Endometrial microvascular endothelial cells (primary cell): ENCODE measurements around the gene TSGA10. TPM values are rescaled to one million over a fixed set of nuclear protein-coding genes. Genes with fewer than 3 reads are reported as not detected.
"Not testable (repeated sequence)": the region's sequence is repeated elsewhere in the genome, so short reads cannot be mapped to it uniquely, and the experiment has no call there.

Experiments
- in situ Hi-C: cut with HindIII; loops from 2 replicates; pipeline ENCODE4 v1.10.0; 2017; ENCODE audit warnings: low sequenced_read_pairs, low pct_unique_long_range_greater_than_20kb; ENCODE audit errors: inconsistent ontology term
- total RNA-seq: library from RNA; depleted of rRNA; stranded (reverse); fragments of >200 nt; gene quantifications from one replicate; pipeline ENCODE4 v1.2.3, GENCODE V29; 2015; ENCODE audit errors: inconsistent ontology term

Gene TSGA10
- total RNA-seq, 1 donor from 2014 or later, result 0.09 TPM

- in situ Hi-C loops, result no loop called here
Measured at GRCh38 chr2:99086385-99086784, 68.4 kb downstream of the TSGA10 start.

- in situ Hi-C loops, result no loop called here
Measured at GRCh38 chr2:99085421-99085820, 69.3 kb downstream of the TSGA10 start.

DNA sequence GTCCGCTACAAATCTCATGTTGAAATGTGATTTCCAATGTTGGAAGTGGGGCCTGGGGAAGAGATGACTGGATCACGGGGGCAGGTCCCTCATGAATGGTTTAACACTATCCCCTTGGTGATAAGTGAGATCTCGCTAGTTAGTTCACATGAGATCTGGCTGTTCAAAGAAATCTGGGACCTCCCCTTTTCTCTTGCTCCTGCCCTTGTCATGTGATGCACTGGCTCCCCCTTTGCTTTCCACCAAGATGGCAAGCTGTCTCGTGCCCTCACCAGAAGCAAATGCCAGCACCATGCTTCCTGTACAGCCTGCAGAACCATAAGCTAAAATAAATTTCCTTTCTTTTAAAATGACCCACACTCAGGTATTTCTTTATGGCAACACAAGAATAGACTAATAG lies 70.5 kb downstream of the TSGA10 start:
- in situ Hi-C loops, result no loop called here

- in situ Hi-C loops, result no loop called here
Measured at GRCh38 chr2:99081891-99082290, 72.9 kb downstream of the TSGA10 start.

GRCh38 chr2:99079226-99079625 lies 75.5 kb downstream of the TSGA10 start:
- in situ Hi-C loops, result no loop called here

DNA sequence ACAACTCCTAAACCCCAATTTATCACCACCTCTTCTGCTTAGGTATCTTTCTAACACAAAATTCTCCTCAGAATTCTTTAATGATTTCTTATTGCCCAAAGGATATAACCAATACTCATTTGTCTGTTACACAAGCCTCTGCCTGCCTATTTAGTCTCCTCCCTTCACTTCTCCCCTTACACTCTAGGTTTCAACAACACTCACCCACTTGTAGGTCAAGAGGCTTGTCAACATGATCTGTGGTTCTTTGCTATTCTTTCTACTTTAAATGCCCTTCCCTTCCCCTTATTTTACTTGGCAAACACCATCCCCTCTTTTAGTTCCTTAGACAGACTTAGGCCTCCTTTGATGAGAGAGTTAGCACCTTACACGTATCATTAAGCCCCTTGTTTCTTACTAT lies 82.2 kb downstream of the TSGA10 start:
- in situ Hi-C loops, result loop anchor here (25.0 kb wide), 1 partner anchor 360 kb away; no protein-coding TSS in a partner anchor

- in situ Hi-C loops, result loop anchor here (25.0 kb wide), 1 partner anchor 356 kb away; no protein-coding TSS in a partner anchor
Measured at GRCh38 chr2:99067871-99068625, 86.7 kb downstream of the TSGA10 start.

DNA sequence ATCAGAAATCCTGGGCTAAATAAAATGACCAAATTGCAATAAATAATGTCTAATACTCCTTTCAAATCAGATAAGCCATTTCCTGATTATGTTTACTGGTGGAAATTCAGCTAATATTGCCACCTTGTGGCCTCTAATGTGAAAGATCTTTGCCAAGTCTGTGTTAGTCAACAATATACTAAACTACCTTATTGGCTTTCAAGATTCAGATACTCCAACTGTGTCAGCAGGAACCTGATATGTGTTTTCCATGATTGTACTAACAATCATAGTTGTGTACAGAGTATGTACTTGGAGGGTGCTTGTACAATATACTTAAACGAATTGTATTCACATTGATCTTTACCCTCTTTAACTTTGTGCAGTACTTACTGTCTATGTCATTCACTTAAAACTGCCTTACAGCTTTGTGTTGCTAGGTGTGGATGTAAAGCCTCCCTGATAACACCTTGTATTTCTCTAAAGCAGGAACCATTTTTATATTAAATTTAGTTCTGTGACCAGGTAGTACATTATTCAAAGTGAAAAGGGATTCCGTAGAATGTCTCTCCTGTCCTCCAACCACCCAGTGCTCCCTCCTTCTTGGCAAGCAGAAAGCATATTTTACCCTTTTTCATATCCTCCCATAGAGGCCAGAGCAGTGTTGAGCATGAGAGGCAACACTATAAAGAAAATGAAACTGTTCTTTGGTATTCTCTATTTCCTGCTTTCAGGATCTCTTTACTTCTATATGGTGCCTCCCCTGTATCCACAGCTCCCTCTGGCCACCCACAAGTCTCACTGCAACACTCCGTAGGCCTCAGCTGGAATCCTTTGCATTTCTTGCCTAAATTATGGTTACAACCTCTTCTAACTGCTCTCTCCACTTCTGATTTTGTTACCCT lies 88.4 kb downstream of the TSGA10 start:
- in situ Hi-C loops, result loop anchor here (25.0 kb wide), 1 partner anchor 354 kb away; no protein-coding TSS in a partner anchor

DNA sequence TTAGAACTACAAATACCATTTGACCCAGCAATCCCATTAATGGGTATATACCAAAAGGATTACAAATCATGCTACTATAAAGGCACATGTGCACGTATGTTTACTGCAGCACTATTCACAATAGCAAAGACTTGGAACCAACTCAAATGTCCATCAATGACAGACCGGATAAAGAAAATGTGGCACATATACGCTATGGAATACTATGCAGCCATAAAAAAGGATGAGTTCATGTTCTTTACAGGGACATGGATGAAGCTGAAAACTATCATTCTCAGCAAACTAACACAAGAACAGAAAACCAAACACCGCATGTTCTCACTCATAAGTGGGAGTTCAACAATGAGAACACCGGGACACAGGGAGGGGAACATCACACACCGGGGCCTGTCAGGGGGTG lies 105.6 kb downstream of the TSGA10 start:
- in situ Hi-C loops, result not testable (repeated sequence)

- in situ Hi-C loops, result not testable (repeated sequence)
Measured at GRCh38 chr2:99040736-99041300, 113.9 kb downstream of the TSGA10 start.

- in situ Hi-C loops, result no loop called here
Measured at GRCh38 chr2:99035920-99036319, 118.8 kb downstream of the TSGA10 start.

DNA sequence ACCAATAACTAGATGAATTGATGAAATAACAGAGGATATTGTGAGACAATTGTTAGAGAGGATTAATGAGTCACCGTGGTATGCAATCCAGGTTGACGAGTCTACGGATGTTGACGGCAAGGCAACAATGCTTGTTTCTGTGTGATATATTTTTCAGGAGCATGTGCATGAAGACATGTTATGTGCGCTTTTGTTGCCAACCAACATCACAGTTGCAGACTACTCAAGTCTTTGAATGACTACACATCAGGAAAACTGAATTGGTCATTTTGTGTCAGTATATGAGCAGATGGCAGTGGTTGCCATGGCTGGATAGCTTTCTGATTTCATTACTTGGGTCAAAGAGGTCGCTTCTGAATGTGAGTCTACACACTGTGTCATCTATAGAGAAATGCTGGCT lies 122.0 kb downstream of the TSGA10 start:
- in situ Hi-C loops, result no loop called here

DNA sequence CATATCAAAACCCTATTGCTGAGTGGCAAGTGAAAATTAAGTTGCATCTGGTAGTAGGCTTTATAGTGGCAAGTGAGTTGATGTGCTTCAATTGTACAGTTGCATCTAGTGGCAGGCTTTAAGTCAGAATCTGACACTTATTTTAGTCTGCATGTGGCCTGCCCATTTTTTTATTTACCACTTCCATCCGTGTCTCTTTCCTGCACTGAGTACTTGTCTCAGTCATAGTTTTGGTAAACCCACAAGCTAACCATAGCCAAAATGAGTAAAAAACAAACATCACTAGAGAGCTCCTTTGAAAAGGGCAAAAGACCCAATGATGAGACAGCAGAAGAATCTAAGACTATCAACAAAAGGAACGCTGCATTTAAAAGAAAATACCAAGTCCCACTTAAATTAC lies 122.7 kb downstream of the TSGA10 start:
- in situ Hi-C loops, result no loop called here

DNA sequence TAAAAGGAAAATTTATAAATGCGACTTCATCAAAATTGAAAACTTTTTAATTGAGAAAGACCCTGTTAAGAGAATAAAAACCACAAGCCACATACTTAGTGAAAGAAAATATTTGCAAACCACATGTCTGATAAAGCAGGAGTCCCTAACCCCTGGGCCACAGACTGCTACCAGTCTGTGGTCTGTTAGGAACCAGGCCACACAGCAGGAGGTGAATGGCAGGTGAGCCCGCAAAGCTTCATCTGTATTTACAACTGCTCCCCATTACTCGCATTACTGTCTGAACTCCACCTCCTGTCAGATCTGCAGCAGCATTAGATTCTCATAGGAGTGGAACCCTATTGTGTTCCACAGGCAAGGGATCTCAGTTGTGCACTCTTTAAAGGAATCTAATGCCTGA lies 123.3 kb downstream of the TSGA10 start:
- in situ Hi-C loops, result no loop called here

GRCh38 chr2:99028558-99028957 lies 126.2 kb downstream of the TSGA10 start:
- in situ Hi-C loops, result no loop called here

DNA sequence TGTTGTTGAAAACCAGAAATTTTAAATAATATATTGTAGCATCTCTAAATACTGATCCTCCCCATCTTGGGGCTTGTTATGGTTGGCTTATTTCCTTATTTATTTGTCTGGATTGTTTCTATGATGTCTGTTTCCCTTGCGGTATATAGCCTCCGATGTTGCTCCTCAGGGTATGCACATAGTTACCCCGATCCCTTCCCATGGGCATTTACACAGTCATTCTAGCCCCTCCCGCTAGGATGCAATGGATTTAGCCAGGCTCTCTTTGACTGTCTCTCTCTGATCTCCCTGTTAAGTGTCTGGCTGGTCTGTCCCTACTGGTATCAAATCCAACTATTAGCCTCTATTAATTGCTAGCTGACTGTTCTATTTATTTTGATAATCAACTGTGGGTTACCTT lies 126.9 kb downstream of the TSGA10 start:
- in situ Hi-C loops, result no loop called here

- in situ Hi-C loops, result no loop called here
Measured at GRCh38 chr2:99000708-99001107, 154.0 kb downstream of the TSGA10 start.

- in situ Hi-C loops, result not testable (repeated sequence)
Measured at GRCh38 chr2:98988695-98989094, 166.0 kb downstream of the TSGA10 start.

GRCh38 chr2:98985905-98986666 lies 168.7 kb downstream of the TSGA10 start:
- in situ Hi-C loops, result no loop called here
